ENCODE data around the gene TMED7.

Gene TMED7

DNA sequence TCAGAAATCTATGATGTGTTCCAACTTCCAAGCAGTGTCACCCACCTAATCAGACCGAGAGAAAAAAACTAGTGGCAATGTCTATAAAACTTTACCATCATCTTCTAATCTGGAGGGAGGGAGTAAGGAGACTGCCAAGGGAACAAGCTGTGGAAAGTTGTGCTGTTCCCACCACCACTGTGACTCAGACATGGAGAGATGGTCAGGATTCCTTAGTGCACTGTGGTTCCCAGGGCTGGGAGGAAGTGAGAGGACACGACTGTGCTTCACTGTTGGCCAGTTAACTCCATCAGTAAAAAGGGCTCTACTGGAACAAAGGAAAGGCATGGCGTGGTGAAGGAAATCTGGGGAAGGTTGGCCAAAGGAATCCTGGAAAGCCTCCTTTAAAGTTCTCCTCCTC lies 42.4 kb downstream of the TMED7 start:
- no peak for DNase-seq (ENCODE audit: low read depth in 2 of 2)

GRCh38 chr5:115580941-115581340 lies 44.9 kb downstream of the TMED7 start:
- DNase-seq (ENCODE audit: low read depth in 2 of 2): no peak

GRCh38 chr5:115579747-115580173 lies 46.1 kb downstream of the TMED7 start:
- DNase-seq (ENCODE audit: low read depth in 2 of 2): no peak

- DNase-seq (ENCODE audit: low read depth in 2 of 2): no peak
Measured at GRCh38 chr5:115579216-115579615, 46.6 kb downstream of the TMED7 start.

DNA sequence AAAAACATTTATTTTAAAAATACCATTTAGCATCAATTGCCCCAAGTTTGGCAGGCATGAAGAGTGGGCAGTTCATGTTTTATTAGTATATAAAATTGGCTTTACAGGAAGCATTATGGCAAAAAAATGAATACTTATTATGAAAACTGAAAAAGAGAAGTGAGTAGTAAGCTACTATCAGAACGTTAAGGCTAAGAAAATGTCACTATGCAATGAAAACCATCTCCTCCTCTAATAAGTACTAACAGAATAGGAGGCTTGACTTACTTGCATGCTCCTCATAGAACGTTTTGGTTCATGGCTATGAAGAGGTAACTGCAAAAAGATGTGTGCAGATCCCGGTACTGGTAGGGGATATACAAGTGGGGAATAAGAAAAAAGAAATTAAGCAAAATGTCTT lies 47.2 kb downstream of the TMED7 start:
- no peak for DNase-seq (ENCODE audit: low read depth in 2 of 2)

DNA sequence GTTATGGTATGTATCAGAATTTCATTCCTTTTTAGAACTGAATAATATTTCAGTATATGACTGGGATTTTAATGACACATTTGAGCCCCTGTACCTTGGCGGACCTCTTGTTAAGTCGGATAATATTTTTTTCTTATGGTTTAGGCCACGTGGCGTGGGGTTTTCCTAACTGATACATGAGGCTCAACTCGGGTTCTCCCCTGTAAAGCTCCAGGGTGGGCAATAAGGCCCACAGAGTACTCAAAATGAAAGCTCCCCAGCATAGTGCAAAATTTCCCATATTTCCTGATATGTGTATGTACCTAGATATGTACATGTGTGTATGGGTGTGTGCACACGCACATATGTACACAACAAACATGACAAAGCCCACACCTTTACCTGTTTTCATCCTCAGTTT lies 48.1 kb downstream of the TMED7 start:
- DNase-seq (ENCODE audit: low read depth in 2 of 2): no peak

GRCh38 chr5:115577329-115577728 lies 48.5 kb downstream of the TMED7 start:
- no peak for DNase-seq (ENCODE audit: low read depth in 2 of 2)

DNA sequence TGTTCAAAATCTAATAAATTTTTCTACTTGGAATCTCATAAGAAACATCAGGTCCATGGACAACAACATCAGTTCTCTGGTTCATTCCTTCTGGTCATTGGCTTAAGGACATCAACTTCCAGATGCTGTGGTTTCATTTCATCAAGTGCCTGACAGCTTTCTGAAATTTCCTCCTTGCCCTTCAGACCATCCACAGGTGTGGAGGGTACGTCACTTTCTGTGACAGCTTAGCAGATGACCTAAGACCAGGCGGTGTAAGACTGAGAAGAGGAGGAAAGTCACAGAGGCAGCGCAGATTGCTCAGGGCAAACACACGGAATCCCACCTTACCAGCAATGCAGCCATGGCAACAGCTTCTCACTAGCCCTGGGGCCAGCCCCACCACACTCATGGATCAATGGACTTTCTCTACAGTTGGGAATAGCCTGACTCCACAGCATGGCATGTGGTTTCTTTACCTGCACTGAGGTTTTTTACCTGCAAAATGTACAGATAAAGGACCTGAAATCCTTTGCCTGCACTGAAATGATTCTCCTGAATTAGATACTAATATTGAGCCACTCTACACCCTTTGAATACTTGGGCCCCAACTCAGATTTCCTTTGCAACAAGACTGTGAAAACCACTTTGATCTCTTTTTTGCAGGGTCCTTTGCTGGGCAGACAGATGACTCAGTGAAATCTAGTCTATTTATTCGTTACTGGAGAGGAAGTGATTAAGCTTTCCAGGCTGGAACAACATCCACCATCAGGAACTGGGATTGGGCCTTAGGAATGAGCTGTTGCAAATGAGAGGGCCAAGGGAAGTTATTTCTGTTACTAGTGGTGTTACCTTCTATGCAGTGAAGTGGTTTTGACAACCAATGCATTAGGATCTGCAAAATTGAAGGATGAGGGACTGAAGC lies 50.4 kb downstream of the TMED7 start:
- DNase-seq (ENCODE audit: low read depth in 2 of 2): no peak

DNA sequence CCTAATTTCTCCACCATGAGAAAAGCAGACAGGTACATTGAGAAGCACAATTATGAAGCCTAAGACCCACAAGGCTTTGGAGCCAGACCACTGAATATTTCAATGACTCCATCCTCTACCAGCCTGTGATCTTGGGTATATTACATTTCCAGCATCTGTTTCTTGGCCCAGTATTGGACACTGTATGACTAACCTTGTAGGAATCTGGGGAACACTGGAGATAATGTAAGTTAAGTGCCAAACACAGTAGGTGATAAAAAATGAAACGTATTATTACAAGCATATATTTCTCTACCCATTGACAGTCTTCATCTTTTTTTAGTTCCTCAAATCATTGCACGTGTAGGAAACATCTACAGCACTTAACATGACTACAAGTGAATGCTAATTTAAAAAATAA lies 52.7 kb downstream of the TMED7 start:
- no peak for DNase-seq (ENCODE audit: low read depth in 2 of 2)

DNA sequence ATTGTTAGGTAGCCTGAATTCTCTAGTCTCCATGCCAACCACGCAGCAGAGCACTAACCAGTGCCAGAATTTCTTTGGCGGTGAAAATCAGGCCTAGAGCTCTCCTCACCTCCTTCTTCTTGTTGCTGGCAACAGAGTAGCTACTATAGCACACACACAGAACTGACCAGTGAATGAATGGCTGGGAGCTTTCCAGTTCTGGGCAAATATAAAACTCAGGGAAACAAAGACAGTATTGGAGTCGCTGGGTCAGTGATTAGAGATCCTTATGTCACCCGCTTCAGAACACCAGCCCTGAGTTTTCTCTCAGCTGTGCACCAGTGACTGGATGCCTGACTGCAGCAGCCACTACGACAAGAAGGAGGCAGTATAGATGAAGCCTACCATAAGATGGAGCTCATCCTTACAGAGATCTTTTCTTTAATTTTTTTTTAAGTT lies 54.4 kb downstream of the TMED7 start:
- no peak for DNase-seq (ENCODE audit: low read depth in 2 of 2)

DNA sequence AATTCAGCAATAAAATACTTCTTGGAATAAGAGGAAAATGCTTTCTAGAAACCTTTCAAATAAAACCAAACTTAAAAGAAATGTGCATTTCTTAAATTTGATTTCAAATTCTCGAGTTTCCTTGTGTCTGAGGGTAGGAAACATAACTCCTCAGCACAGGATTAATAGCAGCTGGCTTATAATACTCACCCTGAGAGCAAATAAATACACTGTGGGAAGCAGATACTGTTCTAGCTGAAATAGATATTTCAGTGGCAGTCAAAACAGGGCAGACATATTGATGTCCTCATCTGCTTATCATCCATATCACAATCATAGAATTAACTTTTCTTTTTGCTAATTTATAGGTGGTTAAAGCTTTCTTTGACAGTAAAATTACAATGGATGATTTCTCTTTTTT lies 57.2 kb downstream of the TMED7 start:
- DNase-seq (ENCODE audit: low read depth in 2 of 2): no peak

GRCh38 chr5:115565233-115565632 lies 60.6 kb downstream of the TMED7 start:
- DNase-seq (ENCODE audit: low read depth in 2 of 2): no peak
